GM12892 (cell line): ENCODE results near the gene EPHB2.

ENCODE experiments used
- POLR2A ChIP-seq: IDR thresholded peaks from 2 replicates; pipeline ENCODE4 v1.6.1; 2011; ENCODE audit warnings: low read depth, low read length, control low read depth
- POLR2AphosphoS5 ChIP-seq: IDR thresholded peaks from 2 replicates; pipeline ENCODE4 v1.6.1; 2011; ENCODE audit warnings: low read depth, low read length, control low read depth

DNA sequence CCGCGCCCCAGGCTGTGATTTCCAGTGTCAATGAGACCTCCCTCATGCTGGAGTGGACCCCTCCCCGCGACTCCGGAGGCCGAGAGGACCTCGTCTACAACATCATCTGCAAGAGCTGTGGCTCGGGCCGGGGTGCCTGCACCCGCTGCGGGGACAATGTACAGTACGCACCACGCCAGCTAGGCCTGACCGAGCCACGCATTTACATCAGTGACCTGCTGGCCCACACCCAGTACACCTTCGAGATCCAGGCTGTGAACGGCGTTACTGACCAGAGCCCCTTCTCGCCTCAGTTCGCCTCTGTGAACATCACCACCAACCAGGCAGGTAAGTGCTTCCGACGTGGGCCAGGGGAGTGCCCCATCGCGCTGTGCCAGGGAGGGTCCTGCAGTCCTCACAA, 154.2 kb downstream of the EPHB2 start:
- TF ChIP-seq POLR2A (no peak), POLR2AphosphoS5 (no peak)
